HUES48 (cell line): Measurements from ENCODE around the gene NMUR1.

Experiments
- H3K27ac ChIP-seq: one replicate; pipeline ENCODE4 v1.7.0; 2013; ENCODE audit warnings: low read depth, low read length, inconsistent platforms
- H3K27me3 ChIP-seq: 2 replicates; pipeline ENCODE4 v1.6.1; 2013; ENCODE audit warnings: mild to moderate bottlenecking, low read length; ENCODE audit not compliant: control insufficient read depth, insufficient read depth
- H3K36me3 ChIP-seq: 2 replicates; pipeline ENCODE4 v1.6.1; 2013; ENCODE audit warnings: low read length; ENCODE audit not compliant: control insufficient read depth, insufficient read depth
- H3K4me1 ChIP-seq: 2 replicates; pipeline ENCODE4 v1.6.1; 2013; ENCODE audit warnings: mild to moderate bottlenecking, low read length; ENCODE audit not compliant: control insufficient read depth, insufficient read depth
- H3K4me3 ChIP-seq: 2 replicates; pipeline ENCODE4 v1.5.1; 2013; ENCODE audit warnings: mild to moderate bottlenecking, low read depth, low read length
- H3K9ac ChIP-seq: 2 replicates; pipeline ENCODE4 v1.6.1; 2013; ENCODE audit warnings: mild to moderate bottlenecking, low read depth, low read length, moderate library complexity
- H3K9me3 ChIP-seq: 2 replicates; pipeline ENCODE4 v1.6.1; 2013; ENCODE audit warnings: low read length; ENCODE audit not compliant: control insufficient read depth, insufficient read depth

NMUR1 gene

DNA sequence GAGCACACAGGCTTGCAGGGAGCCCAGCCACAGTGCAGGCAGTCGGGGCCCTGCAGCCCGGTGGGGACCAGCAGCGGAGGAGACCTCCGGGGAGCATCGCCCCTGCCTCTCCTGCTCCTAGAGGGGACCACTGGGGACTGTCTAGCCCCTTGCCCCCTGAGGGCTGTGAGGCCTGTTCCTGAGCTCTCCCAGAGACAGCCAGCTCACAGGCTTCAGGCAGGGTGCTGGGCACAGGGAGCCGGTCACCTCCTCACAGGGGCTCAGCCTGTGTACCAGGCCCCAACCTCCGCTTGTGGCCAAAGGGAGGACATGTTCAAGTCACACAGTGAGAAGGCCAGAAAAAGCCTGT lies 3.5 kb upstream of the NMUR1 start:
- H3K9ac ChIP-seq: no peak overlapping the region
- no peak overlapping the region for H3K27ac ChIP-seq
- H3K27me3 ChIP-seq: peaks cover 21% of the 10 kb centered on the region
- H3K36me3 ChIP-seq: no peaks in the 10 kb centered on the region
- H3K9me3 ChIP-seq: no peaks in the 10 kb centered on the region
- peaks cover 5% of the 10 kb centered on the region; the same call in 1 of the 2 replicates for H3K4me1 ChIP-seq
- no peak overlapping the region for H3K4me3 ChIP-seq

DNA sequence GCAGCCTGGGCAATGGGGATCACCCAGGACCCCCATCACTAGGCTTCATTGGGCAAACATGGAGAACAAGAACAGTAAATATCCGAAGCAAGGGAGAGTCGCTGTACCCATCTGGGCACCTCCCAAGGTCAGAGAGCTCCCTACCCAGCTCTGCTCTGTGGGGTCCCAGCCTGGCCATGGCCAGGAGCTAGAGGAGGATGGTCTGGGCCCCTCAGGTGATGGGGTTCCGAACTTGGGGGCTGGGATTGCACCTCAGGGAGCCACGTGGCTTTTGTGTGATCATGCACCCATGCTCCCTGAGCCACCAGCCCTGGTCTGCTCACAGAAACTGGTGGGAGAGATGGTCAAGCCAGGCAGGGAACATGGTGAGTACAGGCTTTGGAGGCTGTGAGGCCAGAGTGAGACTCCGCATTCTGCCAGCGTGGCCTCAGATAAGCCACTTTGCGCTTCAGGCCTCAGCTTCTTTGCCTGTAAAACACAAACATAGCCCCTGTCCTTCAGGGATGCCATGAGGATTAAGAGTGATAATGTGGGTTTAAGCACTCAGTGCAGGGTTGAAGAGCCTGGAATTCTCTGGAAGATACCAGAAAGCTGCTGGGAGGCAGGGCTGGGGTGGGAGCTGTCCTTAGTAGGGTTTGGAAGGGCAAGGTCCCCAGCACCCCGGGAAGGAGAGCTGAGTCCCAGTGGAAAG lies 3.0 kb upstream of the NMUR1 start:
- H3K4me3 ChIP-seq: no peak overlapping the region
- peaks cover 5% of the 10 kb centered on the region; the same call in 1 of the 2 replicates for H3K4me1 ChIP-seq
- H3K9ac ChIP-seq: no peak overlapping the region
- H3K9me3 ChIP-seq: no peaks in the 10 kb centered on the region
- H3K36me3 ChIP-seq: no peaks in the 10 kb centered on the region
- H3K27ac ChIP-seq: no peak overlapping the region
- peaks cover 21% of the 10 kb centered on the region for H3K27me3 ChIP-seq

DNA sequence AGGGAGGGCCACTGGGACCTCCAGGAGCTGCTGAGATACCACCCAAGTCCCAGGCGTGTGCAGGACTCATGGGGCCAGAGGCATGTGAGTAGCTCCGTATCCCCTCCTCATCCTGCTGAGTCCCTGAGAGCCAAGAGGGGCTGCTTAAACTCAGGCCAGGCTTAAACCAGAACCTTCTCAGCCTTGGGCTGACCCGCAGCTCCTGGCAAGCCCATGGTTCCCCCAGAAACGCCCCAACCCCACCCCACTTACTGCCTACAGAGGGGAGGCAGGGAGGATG lies 2.5 kb upstream of the NMUR1 start:
- no peak overlapping the region for H3K4me3 ChIP-seq
- no peaks in the 10 kb centered on the region for H3K36me3 ChIP-seq
- H3K9me3 ChIP-seq: no peaks in the 10 kb centered on the region

DNA sequence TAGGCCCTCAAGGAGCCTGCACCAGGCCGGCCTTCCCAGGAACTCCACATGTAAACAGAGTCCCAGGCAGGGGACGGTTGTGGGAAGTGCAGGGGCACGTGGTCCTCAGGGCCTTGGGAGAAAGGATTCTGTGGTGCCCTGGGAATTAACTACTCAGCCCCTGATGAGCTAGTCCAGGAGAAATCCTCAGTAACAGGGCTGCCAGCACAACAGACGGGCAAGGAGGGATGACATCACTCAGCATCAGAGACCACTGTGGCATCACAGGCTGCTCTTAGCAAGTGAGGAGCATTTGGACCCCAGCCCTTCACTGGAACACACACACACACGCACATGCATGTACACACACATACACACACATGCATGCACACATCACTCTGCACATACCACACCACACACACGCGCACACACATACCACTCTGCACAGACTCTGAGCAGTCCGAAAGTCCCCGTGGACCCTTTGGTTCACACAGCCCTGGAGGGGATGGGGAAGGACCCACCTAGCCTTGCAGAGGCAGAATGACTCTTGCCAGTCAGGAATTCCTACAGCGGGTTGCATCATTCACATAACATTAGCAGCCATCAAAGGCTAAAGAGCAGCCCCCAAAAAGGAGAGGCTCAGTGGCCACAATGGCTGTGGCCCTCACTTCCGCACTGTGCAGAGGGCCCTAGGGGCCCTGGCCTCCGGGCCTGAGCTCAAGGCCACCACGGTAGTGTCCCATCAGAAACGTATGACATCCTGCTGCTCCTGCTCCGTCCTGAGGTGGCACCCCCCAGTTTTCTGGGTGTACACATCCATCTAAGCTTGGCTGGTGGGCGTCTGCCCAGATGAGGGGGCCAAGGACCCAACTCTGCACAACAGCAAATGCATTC lies 1.9 kb upstream of the NMUR1 start:
- Histone ChIP-seq H3K27ac (no peak overlapping the region), H3K9me3 (no peaks in the 10 kb centered on the region), H3K9ac (no peak overlapping the region), H3K27me3 (peaks cover 21% of the 10 kb centered on the region), H3K4me1 (peaks cover 5% of the 10 kb centered on the region; the same call in 1 of the 2 replicates), H3K4me3 (no peak overlapping the region), H3K36me3 (no peaks in the 10 kb centered on the region)

More for the DNA sequence above, 2.5 kb upstream of the NMUR1 start:
- H3K9ac ChIP-seq: no peak overlapping the region
- H3K27ac ChIP-seq: no peak overlapping the region
- peaks cover 5% of the 10 kb centered on the region; the same call in 1 of the 2 replicates for H3K4me1 ChIP-seq
- peaks cover 21% of the 10 kb centered on the region for H3K27me3 ChIP-seq

DNA sequence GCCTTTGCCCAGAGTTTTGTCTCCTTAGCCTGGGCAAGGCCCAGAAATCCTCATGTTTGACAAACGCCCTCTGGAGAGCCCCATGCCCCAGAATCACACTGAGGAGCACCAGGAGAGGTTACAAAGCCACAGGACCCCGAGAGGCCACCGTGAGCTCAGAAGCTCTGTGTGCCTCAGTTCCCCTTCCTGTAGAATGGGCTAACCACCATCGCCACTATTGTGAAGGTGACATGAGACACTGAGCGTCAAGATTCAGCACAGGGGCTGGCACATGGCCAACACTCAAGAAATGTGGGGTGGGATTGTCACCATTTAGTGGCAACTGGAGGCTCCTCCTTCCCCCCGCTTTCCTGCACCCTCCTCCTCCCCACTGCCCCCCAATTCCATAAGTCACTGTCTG lies 1.2 kb upstream of the NMUR1 start:
- Histone ChIP-seq H3K9me3 (no peaks in the 10 kb centered on the region), H3K4me1 (peaks cover 5% of the 10 kb centered on the region; the same call in 1 of the 2 replicates), H3K36me3 (no peaks in the 10 kb centered on the region), H3K27ac (no peak overlapping the region), H3K4me3 (no peak overlapping the region), H3K27me3 (peaks cover 21% of the 10 kb centered on the region), H3K9ac (no peak overlapping the region)

DNA sequence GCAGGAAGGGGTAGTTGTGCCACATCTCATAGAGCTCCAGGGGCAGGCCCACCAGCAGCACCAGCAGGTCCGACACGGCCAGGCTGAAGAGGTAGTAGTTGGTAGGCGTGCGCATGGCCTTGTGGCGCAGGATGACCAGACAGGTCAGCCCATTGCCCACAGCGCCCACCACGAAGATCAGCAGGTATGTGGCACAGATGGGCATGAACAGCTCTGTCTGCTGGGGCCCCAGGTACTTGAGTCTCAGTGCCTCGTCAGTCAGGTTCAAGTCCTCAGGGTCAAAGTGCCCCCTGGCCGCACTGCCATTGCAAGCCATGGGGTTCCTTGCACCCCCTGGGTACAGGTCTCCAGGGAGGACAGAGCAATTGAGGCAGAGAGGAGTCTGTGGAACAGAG lies 1.6 kb downstream of the NMUR1 start:
- Histone ChIP-seq H3K4me1 (peaks cover 5% of the 10 kb centered on the region; the same call in 1 of the 2 replicates), H3K27me3 (peaks cover 21% of the 10 kb centered on the region), H3K36me3 (no peaks in the 10 kb centered on the region), H3K9ac (no peak overlapping the region), H3K9me3 (no peaks in the 10 kb centered on the region), H3K27ac (no peak overlapping the region), H3K4me3 (no peak overlapping the region)

DNA sequence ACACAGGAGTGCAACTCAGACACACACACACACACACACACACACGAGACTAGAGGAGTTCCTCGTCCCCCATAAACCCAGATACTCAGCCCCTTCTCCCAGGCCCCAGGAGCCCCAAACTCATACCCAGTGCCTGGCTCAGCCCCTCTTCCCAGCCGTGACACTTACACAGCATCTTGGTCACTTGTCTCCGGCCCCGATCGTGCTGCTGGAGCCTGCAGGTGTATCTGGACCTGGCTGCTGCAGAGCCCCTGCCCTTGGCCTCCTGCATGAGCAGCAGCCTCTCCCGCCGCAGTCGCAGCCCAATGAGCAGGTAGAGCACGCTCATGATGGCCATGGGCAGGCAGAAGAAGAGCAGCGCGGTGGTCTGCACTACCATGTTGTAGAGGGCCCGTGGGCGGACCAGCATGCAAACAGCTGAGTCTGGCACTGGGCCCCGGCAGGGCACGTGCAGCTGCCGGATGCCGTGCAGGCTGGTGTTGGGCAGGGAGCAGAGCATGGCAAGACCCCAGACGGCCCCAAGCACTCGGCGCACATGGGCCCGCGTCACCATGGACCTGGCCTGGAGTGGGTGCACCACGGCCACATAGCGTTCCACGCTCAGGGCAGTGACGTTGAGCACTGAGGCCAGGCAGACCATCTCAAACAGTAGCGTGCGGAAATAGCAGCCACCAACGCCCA lies 2.1 kb downstream of the NMUR1 start:
- Histone ChIP-seq H3K4me3 (no peak overlapping the region), H3K9me3 (no peaks in the 10 kb centered on the region), H3K27me3 (peaks cover 21% of the 10 kb centered on the region), H3K27ac (no peak overlapping the region), H3K36me3 (no peaks in the 10 kb centered on the region), H3K9ac (no peak overlapping the region), H3K4me1 (peaks cover 5% of the 10 kb centered on the region; the same call in 1 of the 2 replicates)

DNA sequence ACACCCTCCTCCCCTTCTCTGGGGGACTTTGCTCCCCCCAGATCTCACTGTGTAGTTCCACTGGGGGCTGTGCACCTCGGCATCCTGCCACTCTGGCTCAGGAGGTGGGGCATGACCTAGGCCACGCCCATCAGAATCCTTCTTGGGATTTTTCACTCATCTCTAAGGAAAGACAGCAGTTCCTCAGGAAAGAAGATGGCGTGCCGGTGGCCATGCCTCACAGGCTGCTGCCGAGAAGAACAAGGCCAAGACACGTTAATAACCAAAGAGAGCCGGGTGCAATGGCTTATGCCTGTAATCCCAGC lies 3.2 kb downstream of the NMUR1 start:
- Histone ChIP-seq H3K27ac (no peak overlapping the region), H3K36me3 (no peaks in the 10 kb centered on the region), H3K4me1 (peaks cover 3% of the 10 kb centered on the region; the same call in 1 of the 2 replicates), H3K27me3 (peaks cover 21% of the 10 kb centered on the region), H3K9me3 (no peaks in the 10 kb centered on the region), H3K9ac (no peak overlapping the region), H3K4me3 (no peak overlapping the region)

DNA sequence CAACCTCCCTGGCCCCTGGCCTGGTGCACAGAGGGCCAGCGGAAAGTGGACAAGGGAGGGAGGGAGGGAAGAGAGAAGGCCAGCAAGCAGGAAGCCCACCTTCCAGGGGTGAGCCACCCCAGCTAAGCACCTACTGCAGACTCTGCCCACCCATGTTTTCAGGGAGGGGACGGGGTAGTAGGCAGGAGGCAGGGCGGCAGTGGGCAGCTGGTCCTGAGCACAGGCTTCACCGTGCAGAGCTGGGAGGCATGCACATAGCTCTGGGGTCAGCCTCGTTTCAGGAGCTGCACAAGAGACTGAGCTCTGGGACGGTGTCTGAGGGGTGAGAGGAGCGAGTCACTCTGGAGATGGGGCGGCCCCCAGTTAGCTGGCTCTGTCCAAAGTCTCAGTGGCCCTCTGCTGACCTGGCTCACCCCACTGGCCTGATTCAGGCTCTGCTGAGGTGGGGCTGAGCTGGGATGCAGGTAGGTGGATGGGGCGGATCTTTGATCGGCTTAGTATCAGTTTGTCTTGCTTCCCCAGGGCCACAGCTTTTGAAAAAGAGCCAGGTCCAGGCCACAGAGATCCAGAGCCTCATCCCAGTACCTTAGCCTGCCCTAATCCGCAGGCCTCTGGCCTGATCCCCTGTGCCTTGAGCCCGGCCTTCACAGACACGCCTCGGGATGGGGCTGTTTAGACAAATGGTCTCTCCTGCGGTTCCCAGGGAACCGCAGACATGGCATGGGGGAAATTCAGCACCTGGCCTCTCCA lies 3.7 kb downstream of the NMUR1 start:
- Histone ChIP-seq H3K9me3 (no peaks in the 10 kb centered on the region), H3K9ac (no peak overlapping the region), H3K27ac (no peak overlapping the region), H3K4me1 (no peaks in the 10 kb centered on the region), H3K4me3 (no peak overlapping the region), H3K36me3 (no peaks in the 10 kb centered on the region), H3K27me3 (peaks cover 21% of the 10 kb centered on the region)

DNA sequence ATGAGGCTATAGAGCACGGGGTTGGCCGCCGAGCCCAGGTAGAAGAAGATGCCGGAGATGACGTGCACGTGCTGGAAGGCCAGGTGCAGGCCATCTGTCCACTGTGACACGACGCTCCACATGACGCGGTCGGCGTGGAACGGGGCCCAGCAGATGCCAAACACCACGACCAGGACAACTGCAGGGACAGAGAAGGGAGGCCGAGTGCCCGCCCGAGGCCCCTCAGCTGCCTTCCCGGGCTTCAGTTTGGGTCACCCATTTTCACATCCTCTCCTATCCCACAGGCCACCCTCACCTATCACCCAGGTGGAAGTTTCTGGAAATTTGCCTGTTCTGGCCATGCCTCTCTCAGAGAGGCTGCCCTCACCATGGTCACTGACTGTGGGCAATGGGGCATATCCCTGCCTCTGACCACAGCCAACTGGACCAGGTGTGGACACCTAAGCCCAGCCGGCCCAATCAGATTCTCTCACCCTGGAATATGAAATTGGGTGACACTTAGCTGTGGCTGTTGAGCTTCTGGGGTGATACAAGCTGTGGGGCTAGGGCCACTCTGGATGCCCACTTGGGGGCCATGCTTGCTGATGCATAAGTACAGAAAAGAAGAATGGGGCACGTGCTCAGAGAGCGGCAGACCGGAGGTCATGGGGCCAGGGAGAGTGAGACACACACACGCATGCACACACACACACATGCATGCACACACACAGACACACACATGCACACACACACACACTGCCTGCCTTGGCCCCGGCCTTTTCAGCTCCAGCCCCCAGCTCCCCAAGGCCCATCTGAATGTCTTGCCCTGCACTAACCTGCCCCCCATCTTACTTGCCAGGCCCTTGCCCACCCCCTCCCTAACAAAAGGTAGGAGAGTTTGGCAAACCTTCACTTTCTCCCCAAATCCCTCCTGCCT lies 4.7 kb downstream of the NMUR1 start:
- Histone ChIP-seq H3K27me3 (peaks cover 15% of the 10 kb centered on the region), H3K9ac (no peak overlapping the region), H3K4me1 (no peaks in the 10 kb centered on the region), H3K4me3 (no peak overlapping the region), H3K27ac (no peak overlapping the region), H3K9me3 (no peaks in the 10 kb centered on the region), H3K36me3 (no peaks in the 10 kb centered on the region)
